Sigmoid colon (tissue), 4 donors: ENCODE data around the gene SYNDIG1L.

Experiments used
- EP300 ChIP-seq, 4 donors: sonication (generic); formaldehyde crosslinking; IDR thresholded peaks; one replicate each; pipeline ENCODE4 v1.6.1; 2017; ENCODE audit warnings: antibody characterized with exemption in 4 of 4
- POLR2A ChIP-seq, 2 donors: fragments of 450-650 bp; IDR thresholded peaks; one replicate each; pipeline ENCODE4 v1.6.1; 2016; ENCODE audit warnings: antibody characterized with exemption in 2 of 2, mild to moderate bottlenecking in 2 of 2, moderate library complexity in 2 of 2
- POLR2AphosphoS5 ChIP-seq, 4 donors: sonication (generic); formaldehyde crosslinking; IDR thresholded peaks; one replicate each; pipeline ENCODE4 v1.6.1; 2017; ENCODE audit warnings: antibody characterized with exemption in 4 of 4
- TF ChIP-seq, protein P1 (sequence below), 4 experiments: fragments of 450-650 bp in 3 of 4; fragments of 200-600 bp in 1 of 4; IDR thresholded peaks; one replicate each; pipeline ENCODE4 v1.5.1; 2016 to 2019; ENCODE audit warnings: antibody characterized with exemption in 4 of 4, mild to moderate bottlenecking in 3 of 4, moderate library complexity in 2 of 4

GRCh38 chr14:74357585-74357984 lies 68.4 kb downstream of the SYNDIG1L start:
- no peak for TF ChIP-seq POLR2A (IDR thresholded peaks at IDR 0.05)
- TF ChIP-seq, protein P1, sequence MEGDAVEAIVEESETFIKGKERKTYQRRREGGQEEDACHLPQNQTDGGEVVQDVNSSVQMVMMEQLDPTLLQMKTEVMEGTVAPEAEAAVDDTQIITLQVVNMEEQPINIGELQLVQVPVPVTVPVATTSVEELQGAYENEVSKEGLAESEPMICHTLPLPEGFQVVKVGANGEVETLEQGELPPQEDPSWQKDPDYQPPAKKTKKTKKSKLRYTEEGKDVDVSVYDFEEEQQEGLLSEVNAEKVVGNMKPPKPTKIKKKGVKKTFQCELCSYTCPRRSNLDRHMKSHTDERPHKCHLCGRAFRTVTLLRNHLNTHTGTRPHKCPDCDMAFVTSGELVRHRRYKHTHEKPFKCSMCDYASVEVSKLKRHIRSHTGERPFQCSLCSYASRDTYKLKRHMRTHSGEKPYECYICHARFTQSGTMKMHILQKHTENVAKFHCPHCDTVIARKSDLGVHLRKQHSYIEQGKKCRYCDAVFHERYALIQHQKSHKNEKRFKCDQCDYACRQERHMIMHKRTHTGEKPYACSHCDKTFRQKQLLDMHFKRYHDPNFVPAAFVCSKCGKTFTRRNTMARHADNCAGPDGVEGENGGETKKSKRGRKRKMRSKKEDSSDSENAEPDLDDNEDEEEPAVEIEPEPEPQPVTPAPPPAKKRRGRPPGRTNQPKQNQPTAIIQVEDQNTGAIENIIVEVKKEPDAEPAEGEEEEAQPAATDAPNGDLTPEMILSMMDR (IDR thresholded peaks at IDR 0.05): no peak
- no peak for TF ChIP-seq POLR2AphosphoS5 (IDR thresholded peaks at IDR 0.05)
- no peak for TF ChIP-seq EP300 (IDR thresholded peaks at IDR 0.05)
